Sigmoid colon (tissue), 3 donors: ENCODE data around the gene DENND1C.

Experiments used
- CTCF ChIP-seq, 4 experiments: fragments of 450-650 bp in 3 of 4; fragments of 200-600 bp in 1 of 4; IDR thresholded peaks; one replicate each; pipeline ENCODE4 v1.5.1; 2016 to 2019; ENCODE audit warnings: antibody characterized with exemption in 4 of 4, mild to moderate bottlenecking in 3 of 4, moderate library complexity in 2 of 4
- POLR2A ChIP-seq, 2 donors: fragments of 450-650 bp; IDR thresholded peaks; one replicate each; pipeline ENCODE4 v1.6.1; 2016; ENCODE audit warnings: antibody characterized with exemption in 2 of 2, mild to moderate bottlenecking in 2 of 2, moderate library complexity in 2 of 2

DNA sequence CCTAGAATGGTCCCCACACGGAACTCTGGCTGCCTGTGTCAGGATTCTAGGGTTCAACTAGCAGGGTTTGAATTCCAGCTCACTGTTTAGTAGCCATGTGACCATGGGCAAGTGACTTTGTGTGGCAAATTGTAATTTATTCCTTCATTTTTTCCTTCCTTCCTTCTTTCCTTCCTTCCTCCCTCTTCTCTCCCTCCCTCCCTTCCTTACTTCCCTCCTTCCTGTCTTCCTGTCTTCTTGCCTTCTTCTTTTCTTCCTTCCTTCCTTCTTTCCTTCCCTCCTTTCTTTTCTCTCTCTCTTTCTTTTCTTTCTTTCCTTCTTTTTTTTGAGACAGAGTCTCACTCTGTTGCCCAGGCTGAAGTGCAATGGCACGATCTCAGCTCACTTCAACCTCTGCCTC is 8.5 kb upstream of the DENND1C start:
- TF ChIP-seq CTCF (IDR thresholded peaks at IDR 0.05) (no peak), POLR2A (IDR thresholded peaks at IDR 0.05) (no peak)
